ENCODE measurements around the gene B3GNT2. TPM values are rescaled to one million over a fixed set of nuclear protein-coding genes. Genes with fewer than 3 reads are reported as not detected.

B3GNT2 gene
- total RNA-seq, 1 donor from 2014 or later, result 46.6 TPM

DNA sequence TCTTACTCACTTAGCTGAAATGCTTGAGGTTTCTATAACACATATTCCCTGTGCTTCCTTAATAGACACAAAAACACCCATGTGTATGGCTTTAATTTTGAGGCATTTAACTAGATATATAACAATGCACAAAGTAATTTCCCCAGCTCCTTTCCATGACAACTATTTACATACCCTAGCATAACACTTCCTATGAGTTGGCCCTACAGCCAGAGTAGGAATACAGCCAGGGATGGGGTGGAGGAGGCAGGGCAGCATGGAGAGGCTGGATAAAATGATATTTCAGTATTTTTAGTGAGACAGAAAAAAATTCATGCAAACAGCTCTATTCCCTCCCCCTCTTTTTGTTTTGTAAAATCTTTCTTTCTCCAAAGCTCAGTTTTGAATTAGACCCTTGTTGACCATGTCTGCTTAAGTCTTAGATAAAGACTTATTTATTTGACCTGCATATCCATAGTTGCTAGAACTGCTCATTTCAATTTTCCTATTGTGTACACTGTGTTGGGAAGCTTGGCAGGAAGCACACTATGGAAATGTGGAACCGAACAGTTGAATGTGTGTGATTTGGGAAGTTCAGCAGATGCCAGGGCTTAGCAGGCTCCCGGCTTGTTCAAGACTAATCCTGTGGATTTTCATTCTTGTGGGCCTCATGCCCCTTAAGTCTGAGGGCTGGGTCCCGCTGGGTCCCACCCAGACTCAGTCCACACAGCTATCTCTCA is 11.2 kb upstream of the B3GNT2 start:
- H3K36me3 ChIP-seq (ENCODE audit: control insufficient read depth, insufficient read depth, low read length), result no peaks in the 10 kb centered on the region
- FAIRE-seq (no peak), DNase-seq (ENCODE audit: low read depth) (no peak)
- H3K4me3 ChIP-seq (ENCODE audit: low read depth, low read length), result no peak overlapping the region
- TF ChIP-seq, protein P1, sequence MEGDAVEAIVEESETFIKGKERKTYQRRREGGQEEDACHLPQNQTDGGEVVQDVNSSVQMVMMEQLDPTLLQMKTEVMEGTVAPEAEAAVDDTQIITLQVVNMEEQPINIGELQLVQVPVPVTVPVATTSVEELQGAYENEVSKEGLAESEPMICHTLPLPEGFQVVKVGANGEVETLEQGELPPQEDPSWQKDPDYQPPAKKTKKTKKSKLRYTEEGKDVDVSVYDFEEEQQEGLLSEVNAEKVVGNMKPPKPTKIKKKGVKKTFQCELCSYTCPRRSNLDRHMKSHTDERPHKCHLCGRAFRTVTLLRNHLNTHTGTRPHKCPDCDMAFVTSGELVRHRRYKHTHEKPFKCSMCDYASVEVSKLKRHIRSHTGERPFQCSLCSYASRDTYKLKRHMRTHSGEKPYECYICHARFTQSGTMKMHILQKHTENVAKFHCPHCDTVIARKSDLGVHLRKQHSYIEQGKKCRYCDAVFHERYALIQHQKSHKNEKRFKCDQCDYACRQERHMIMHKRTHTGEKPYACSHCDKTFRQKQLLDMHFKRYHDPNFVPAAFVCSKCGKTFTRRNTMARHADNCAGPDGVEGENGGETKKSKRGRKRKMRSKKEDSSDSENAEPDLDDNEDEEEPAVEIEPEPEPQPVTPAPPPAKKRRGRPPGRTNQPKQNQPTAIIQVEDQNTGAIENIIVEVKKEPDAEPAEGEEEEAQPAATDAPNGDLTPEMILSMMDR (IDR thresholded peaks at IDR 0.05; ENCODE audit: insufficient read depth, low read length, severe bottlenecking), result no peak
- no peaks in the 10 kb centered on the region for H3K27me3 ChIP-seq (ENCODE audit: control insufficient read depth, insufficient read depth, low read length)

DNA sequence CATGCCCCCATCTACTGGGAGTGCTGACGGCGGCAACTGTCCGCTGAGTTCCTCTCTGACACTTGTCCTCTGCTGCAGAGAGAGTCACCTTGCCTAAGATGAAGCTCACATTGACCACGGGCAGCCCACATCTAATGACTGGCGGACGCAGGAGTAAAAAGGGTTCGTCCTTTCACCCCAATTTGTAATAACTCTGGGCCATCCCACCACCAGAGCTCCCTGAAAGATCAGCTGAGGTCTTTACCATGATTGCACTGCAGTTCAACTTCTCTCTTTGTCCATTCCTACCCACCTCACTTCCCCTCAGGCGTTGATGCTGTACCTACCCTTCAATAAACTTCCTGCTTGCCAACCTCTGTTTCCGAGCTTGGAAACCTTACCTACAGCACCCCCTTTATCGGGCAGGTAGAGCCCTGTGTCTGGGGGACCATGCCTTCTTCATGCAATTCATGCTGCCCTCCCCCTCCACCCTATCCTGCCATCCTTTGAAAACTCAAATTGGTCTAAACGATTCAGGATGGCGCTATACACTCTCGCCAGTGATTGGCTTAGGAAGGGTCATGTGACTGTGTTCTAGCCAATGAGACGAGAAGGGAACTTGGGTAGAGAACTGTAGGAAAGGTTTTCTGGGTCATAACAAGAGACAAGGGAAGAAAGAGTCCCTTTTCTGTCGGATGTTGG is 10.3 kb upstream of the B3GNT2 start:
- no peak for FAIRE-seq
- Histone ChIP-seq H3K36me3 (ENCODE audit: control insufficient read depth, insufficient read depth, low read length) (no peaks in the 10 kb centered on the region), H3K27me3 (ENCODE audit: control insufficient read depth, insufficient read depth, low read length) (no peaks in the 10 kb centered on the region), H3K4me3 (ENCODE audit: low read depth, low read length) (no peak overlapping the region)
- TF ChIP-seq, protein P1 (IDR thresholded peaks at IDR 0.05; ENCODE audit: insufficient read depth, low read length, severe bottlenecking), result no peak
- no peak for DNase-seq (ENCODE audit: low read depth)

DNA sequence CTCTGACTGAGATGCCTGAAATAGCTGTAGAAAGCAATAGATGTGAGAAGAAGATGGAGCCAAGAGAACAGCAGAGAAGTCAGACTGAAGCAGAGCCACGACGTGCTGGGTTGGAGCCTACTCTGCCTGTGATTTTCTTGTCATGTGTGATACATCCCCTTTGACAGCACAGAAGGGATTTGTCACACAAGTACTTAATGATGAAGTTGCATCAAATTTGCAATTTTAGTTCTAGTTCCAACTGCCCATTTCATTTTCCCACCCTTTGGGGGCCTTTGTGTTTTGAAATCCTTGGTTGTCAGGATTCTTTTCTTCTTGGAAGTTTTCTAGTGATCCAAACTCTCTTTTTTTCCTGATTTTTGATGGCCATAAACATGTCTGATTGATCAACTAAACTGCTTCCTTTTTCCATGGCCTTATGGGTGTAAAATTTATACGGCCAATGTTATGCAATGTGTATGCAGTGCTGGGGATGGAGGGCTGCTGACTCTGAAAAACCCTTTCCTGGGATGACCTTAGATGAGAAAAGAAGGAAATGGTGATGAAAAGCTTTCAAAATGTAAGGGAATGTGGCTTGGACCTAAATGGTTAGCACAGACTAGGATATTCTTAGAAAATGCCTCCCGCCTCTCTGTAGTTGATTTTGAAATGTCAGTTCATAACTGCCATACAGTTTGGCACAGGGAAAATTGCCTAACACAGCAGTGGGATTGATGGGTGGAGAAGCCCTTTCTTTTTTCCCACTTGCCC is 9.6 kb upstream of the B3GNT2 start:
- TF ChIP-seq, protein P1 (IDR thresholded peaks at IDR 0.05; ENCODE audit: insufficient read depth, low read length, severe bottlenecking), result no peak
- Histone ChIP-seq H3K27me3 (ENCODE audit: control insufficient read depth, insufficient read depth, low read length) (no peaks in the 10 kb centered on the region), H3K36me3 (ENCODE audit: control insufficient read depth, insufficient read depth, low read length) (no peaks in the 10 kb centered on the region), H3K4me3 (ENCODE audit: low read depth, low read length) (no peak overlapping the region)
- FAIRE-seq (no peak), DNase-seq (ENCODE audit: low read depth) (no peak)

DNA sequence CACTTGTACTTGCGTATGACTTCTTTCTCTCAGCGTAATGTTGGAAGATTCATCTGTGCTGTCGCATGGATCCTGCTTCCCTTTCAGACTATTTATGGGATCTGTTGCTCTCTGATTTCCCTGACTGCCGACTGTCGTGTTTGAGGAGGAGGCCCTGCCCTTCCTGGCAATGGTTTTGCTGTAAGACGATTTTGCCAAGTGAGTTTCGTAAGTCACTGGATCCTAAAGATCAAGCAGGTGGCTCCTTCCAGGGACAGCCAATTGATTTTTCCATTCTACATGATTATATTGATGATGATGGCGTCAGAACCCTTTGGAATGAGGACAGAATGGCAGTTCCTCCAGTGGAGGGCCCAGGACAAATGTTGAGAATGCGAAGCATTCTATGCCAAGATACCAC is 8.7 kb upstream of the B3GNT2 start:
- TF ChIP-seq, protein P1 (IDR thresholded peaks at IDR 0.05; ENCODE audit: insufficient read depth, low read length, severe bottlenecking), result no peak
- no peak for DNase-seq (ENCODE audit: low read depth)
- Histone ChIP-seq H3K4me3 (ENCODE audit: low read depth, low read length) (no peak overlapping the region), H3K36me3 (ENCODE audit: control insufficient read depth, insufficient read depth, low read length) (no peaks in the 10 kb centered on the region), H3K27me3 (ENCODE audit: control insufficient read depth, insufficient read depth, low read length) (no peaks in the 10 kb centered on the region)
- no peak for FAIRE-seq

DNA sequence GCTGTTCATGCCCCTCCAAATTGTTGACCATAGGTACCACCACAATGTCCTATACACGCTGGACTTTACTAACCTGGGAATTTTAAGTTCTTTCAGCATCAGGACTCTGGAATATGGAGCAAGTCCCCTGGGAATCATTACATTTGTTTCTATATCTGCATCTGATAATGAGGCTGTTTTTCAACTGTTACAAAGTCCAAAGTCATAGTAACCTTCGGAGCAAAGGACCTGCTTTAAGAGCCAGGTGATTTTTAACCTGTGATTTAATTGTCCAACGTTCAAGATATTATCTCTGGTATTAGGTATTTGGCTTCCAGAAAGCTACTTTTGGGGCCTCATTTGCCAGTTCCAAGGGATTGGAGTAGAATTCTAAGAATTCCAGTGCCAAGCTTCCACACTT is 7.5 kb upstream of the B3GNT2 start:
- H3K36me3 ChIP-seq (ENCODE audit: control insufficient read depth, insufficient read depth, low read length), result no peaks in the 10 kb centered on the region
- H3K27me3 ChIP-seq (ENCODE audit: control insufficient read depth, insufficient read depth, low read length), result no peaks in the 10 kb centered on the region
- FAIRE-seq, result no peak
- H3K4me3 ChIP-seq (ENCODE audit: low read depth, low read length), result no peak overlapping the region
- TF ChIP-seq, protein P1 (IDR thresholded peaks at IDR 0.05; ENCODE audit: insufficient read depth, low read length, severe bottlenecking), result no peak
- DNase-seq (ENCODE audit: low read depth), result no peak
